Measurements from ENCODE around the gene MLLT3.

Gene MLLT3

GRCh38 chr9:20570087-20570486 lies 52.2 kb downstream of the MLLT3 start:
- no peaks in the 10 kb centered on the region for H3K36me3 ChIP-seq (ENCODE audit: low read length)
- no peak overlapping the region for H3K27ac ChIP-seq (ENCODE audit: low read depth, low read length)
- H4K20me1 ChIP-seq (ENCODE audit: low read depth, low read length), result no peaks in the 10 kb centered on the region; the same call in none of the 2 replicates
- no peak overlapping the region for H3K4me2 ChIP-seq (ENCODE audit: low read depth, low read length, poor library complexity, severe bottlenecking)
- H3K9me3 ChIP-seq (ENCODE audit: insufficient read depth, low read length), result no peaks in the 10 kb centered on the region
- H3K4me3 ChIP-seq (ENCODE audit: insufficient read depth, low read length, poor library complexity, severe bottlenecking), result no peak overlapping the region
- H2AFZ ChIP-seq (ENCODE audit: low read depth, low read length, severe bottlenecking), result no peak overlapping the region
- TF ChIP-seq CTCF (IDR thresholded peaks at IDR 0.05; ENCODE audit: insufficient read depth, low read length, poor library complexity, severe bottlenecking), result no peak
- TF ChIP-seq EZH2phosphoT487 (conservative IDR thresholded peaks at IDR 0.05; ENCODE audit: low read length), result no peak
- H3F3A ChIP-seq (ENCODE audit: insufficient read depth), result no peaks in the 10 kb centered on the region
- no peaks in the 10 kb centered on the region for H3K79me2 ChIP-seq (ENCODE audit: insufficient read depth, low read length)
- H3K9me2 ChIP-seq (replicated peaks; ENCODE audit: insufficient read depth, low read length), result no peaks in the 10 kb centered on the region
- no peaks in the 10 kb centered on the region for H3K27me3 ChIP-seq (ENCODE audit: low read length)
- H3K9ac ChIP-seq (ENCODE audit: low read length), result no peak overlapping the region

- Histone ChIP-seq H3K4me2 (ENCODE audit: low read depth, low read length, poor library complexity, severe bottlenecking) (no peak overlapping the region), H2AFZ (ENCODE audit: low read depth, low read length, severe bottlenecking) (no peak overlapping the region), H3K27me3 (ENCODE audit: low read length) (no peaks in the 10 kb centered on the region), H3K36me3 (ENCODE audit: low read length) (no peaks in the 10 kb centered on the region), H3K9ac (ENCODE audit: low read length) (no peak overlapping the region), H3F3A (ENCODE audit: insufficient read depth) (no peaks in the 10 kb centered on the region), H3K79me2 (ENCODE audit: insufficient read depth, low read length) (no peaks in the 10 kb centered on the region), H3K4me3 (ENCODE audit: insufficient read depth, low read length, poor library complexity, severe bottlenecking) (no peak overlapping the region), H3K9me2 (replicated peaks; ENCODE audit: insufficient read depth, low read length) (no peaks in the 10 kb centered on the region), H3K27ac (ENCODE audit: low read depth, low read length) (no peak overlapping the region), H3K9me3 (ENCODE audit: insufficient read depth, low read length) (no peaks in the 10 kb centered on the region), H4K20me1 (ENCODE audit: low read depth, low read length) (no peaks in the 10 kb centered on the region; the same call in none of the 2 replicates)
- TF ChIP-seq EZH2phosphoT487 (conservative IDR thresholded peaks at IDR 0.05; ENCODE audit: low read length) (no peak), CTCF (IDR thresholded peaks at IDR 0.05; ENCODE audit: insufficient read depth, low read length, poor library complexity, severe bottlenecking) (no peak)
These were observed 52.8 kb downstream of the MLLT3 start for GRCh38 chr9:20569525-20569924.

GRCh38 chr9:20568400-20568799 lies 53.9 kb downstream of the MLLT3 start:
- no peak overlapping the region for H3K4me3 ChIP-seq (ENCODE audit: insufficient read depth, low read length, poor library complexity, severe bottlenecking)
- no peaks in the 10 kb centered on the region for H3K36me3 ChIP-seq (ENCODE audit: low read length)
- no peaks in the 10 kb centered on the region; the same call in none of the 2 replicates for H4K20me1 ChIP-seq (ENCODE audit: low read depth, low read length)
- H3K79me2 ChIP-seq (ENCODE audit: insufficient read depth, low read length), result no peaks in the 10 kb centered on the region
- H3K9ac ChIP-seq (ENCODE audit: low read length), result no peak overlapping the region
- H3K27ac ChIP-seq (ENCODE audit: low read depth, low read length), result no peak overlapping the region
- H3F3A ChIP-seq (ENCODE audit: insufficient read depth), result no peaks in the 10 kb centered on the region
- H3K4me2 ChIP-seq (ENCODE audit: low read depth, low read length, poor library complexity, severe bottlenecking), result no peak overlapping the region
- TF ChIP-seq EZH2phosphoT487 (conservative IDR thresholded peaks at IDR 0.05; ENCODE audit: low read length) (no peak), CTCF (IDR thresholded peaks at IDR 0.05; ENCODE audit: insufficient read depth, low read length, poor library complexity, severe bottlenecking) (no peak)
- H3K27me3 ChIP-seq (ENCODE audit: low read length), result no peaks in the 10 kb centered on the region
- no peaks in the 10 kb centered on the region for H3K9me2 ChIP-seq (replicated peaks; ENCODE audit: insufficient read depth, low read length)
- no peak overlapping the region for H2AFZ ChIP-seq (ENCODE audit: low read depth, low read length, severe bottlenecking)
- no peaks in the 10 kb centered on the region for H3K9me3 ChIP-seq (ENCODE audit: insufficient read depth, low read length)

Measured in SU-DHL-6 (cell line).